Measurements from ENCODE around the gene SIGMAR1. TPM values are rescaled to one million over a fixed set of nuclear protein-coding genes. Genes with fewer than 3 reads are reported as not detected.

The SIGMAR1 gene
- total RNA-seq, 4 donors from 2014 or later, result 73.4 to 90.3 (median 83.9) TPM

DNA sequence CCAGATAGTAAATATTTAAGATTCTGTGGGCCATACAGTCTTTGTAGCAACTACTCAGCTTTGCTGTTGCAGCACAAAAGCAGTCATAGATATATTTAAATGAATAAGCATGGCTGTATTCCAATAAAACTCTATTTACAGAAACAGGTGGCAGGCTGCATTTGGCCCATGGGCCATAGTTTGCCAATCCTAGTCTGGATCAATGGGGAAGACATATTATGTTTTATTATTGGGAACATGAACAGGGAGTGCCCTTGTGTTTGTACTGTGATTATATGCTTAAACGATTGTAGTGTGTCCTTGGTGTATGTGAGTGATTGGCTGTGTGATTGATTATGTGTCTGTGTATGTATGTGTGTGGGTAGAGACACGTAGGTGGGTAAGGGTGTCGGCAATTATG is 36.9 kb upstream of the SIGMAR1 start:
- intact Hi-C loops (cut with DNase I), result no loop called here
- H3K36me3 ChIP-seq, result peaks cover 0 to 20% (median 0%) of the 10 kb centered on the region in 4 donors
- no peak for DNase-seq (ENCODE audit: extremely low spot score)
- no peaks in the 10 kb centered on the region for H3K27me3 ChIP-seq
- no peaks in the 10 kb centered on the region for H3K9me3 ChIP-seq
- 93% methylated on average over 3 of the region's 3 CpGs for WGBS
- H3K4me3 ChIP-seq, result no peak overlapping the region
- no peak for TF ChIP-seq EP300 (IDR thresholded peaks at IDR 0.05)
- TF ChIP-seq, protein P1, sequence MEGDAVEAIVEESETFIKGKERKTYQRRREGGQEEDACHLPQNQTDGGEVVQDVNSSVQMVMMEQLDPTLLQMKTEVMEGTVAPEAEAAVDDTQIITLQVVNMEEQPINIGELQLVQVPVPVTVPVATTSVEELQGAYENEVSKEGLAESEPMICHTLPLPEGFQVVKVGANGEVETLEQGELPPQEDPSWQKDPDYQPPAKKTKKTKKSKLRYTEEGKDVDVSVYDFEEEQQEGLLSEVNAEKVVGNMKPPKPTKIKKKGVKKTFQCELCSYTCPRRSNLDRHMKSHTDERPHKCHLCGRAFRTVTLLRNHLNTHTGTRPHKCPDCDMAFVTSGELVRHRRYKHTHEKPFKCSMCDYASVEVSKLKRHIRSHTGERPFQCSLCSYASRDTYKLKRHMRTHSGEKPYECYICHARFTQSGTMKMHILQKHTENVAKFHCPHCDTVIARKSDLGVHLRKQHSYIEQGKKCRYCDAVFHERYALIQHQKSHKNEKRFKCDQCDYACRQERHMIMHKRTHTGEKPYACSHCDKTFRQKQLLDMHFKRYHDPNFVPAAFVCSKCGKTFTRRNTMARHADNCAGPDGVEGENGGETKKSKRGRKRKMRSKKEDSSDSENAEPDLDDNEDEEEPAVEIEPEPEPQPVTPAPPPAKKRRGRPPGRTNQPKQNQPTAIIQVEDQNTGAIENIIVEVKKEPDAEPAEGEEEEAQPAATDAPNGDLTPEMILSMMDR (IDR thresholded peaks at IDR 0.05), result no peak
- no peak for TF ChIP-seq POLR2AphosphoS5 (IDR thresholded peaks at IDR 0.05)
- TF ChIP-seq POLR2A (IDR thresholded peaks at IDR 0.05; ENCODE audit: low read depth), result no peak
- no peak overlapping the region for H3K27ac ChIP-seq (replicated peaks in 1 of 4)
- no peaks in the 10 kb centered on the region for H3K4me1 ChIP-seq

DNA sequence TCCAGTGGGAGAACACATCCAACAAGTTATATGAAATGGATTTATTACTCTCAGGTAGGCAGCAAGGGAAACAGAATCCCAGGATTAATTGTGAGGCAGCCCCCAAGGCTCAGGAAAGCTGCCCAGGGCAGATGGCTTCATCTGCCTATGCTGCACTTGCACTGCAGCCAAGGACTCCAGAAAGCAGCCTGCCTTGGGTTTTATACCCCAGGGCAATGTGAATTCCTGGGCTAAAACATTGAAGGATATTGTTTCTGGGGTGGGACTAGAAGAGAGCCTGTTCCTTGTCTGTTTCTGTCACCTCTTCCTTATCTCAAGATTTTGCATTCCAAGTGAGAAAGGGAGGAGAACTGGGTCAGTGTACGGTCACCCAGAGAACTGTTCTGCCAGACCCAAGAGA is 33.7 kb upstream of the SIGMAR1 start:
- TF ChIP-seq EP300 (IDR thresholded peaks at IDR 0.05) (no peak), POLR2AphosphoS5 (IDR thresholded peaks at IDR 0.05) (no peak), POLR2A (IDR thresholded peaks at IDR 0.05; ENCODE audit: low read depth) (no peak)
- TF ChIP-seq, protein P1 (IDR thresholded peaks at IDR 0.05), result no peak
- no peaks in the 10 kb centered on the region for H3K27me3 ChIP-seq
- intact Hi-C loops (cut with DNase I), result no loop called here
- H3K27ac ChIP-seq (replicated peaks in 1 of 4), result no peak overlapping the region
- H3K4me1 ChIP-seq, result peaks cover 10 to 15% (median 14%) of the 10 kb centered on the region in 4 donors
- H3K9me3 ChIP-seq, result no peaks in the 10 kb centered on the region
- DNase-seq (ENCODE audit: extremely low spot score), result no peak
- no peak overlapping the region for H3K4me3 ChIP-seq
- WGBS, result 100% methylated on average over 1 of the region's 1 CpG
- H3K36me3 ChIP-seq, result peaks cover 0 to 22% (median 6%) of the 10 kb centered on the region in 4 donors

DNA sequence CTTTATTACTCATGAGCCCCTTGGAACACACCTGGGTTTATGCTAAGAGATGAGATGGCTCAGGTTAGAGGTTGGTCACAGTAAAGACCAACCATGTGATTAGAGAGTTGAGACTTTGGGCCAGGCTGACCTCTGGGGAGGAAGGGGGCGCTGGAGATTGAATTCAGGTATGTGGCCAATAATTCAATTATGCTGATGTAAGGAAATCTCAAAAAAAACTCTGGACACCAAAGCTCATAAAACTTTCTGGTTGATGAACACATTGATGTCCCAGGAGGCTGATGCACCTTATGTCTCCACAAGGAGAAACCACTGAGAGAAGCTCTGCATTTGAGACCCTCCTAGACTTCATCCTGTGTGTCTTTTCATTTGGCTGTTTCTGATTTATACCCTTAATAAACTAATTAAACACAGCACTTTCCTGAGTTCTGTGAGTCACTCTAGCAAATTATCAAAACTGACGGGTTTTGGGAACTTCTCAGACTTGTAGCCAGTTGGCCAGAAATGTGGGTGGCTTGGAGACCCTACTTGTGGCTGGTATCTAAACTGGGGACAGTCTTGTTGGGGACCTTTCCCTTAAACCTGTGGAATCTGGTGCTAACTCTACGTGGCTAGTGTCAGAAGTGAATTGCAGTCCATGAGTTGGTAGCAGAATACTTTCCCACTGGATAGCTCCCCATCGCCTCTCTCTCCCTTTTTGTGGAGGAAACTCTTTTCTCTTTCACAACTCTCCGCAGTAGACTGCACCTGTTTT is 32.4 kb upstream of the SIGMAR1 start:
- Histone ChIP-seq H3K4me1 (peaks cover 11 to 19% (median 18%) of the 10 kb centered on the region in 4 donors), H3K9me3 (no peaks in the 10 kb centered on the region), H3K4me3 (no peak overlapping the region), H3K27me3 (no peaks in the 10 kb centered on the region), H3K36me3 (peaks cover 0 to 22% (median 6%) of the 10 kb centered on the region in 4 donors), H3K27ac (replicated peaks in 1 of 4) (no peak overlapping the region)
- intact Hi-C loops (cut with DNase I), result loop anchor here (5.0 kb wide), 1 partner anchor 32 kb away; no protein-coding TSS in a partner anchor
- DNase-seq (ENCODE audit: extremely low spot score), result no peak
- 87% methylated on average over 5 of the region's 5 CpGs for WGBS
- no peak for TF ChIP-seq POLR2A (IDR thresholded peaks at IDR 0.05; ENCODE audit: low read depth)
- TF ChIP-seq, protein P1 (IDR thresholded peaks at IDR 0.05), result no peak
- no peak for TF ChIP-seq POLR2AphosphoS5 (IDR thresholded peaks at IDR 0.05)
- TF ChIP-seq EP300 (IDR thresholded peaks at IDR 0.05), result no peak

DNA sequence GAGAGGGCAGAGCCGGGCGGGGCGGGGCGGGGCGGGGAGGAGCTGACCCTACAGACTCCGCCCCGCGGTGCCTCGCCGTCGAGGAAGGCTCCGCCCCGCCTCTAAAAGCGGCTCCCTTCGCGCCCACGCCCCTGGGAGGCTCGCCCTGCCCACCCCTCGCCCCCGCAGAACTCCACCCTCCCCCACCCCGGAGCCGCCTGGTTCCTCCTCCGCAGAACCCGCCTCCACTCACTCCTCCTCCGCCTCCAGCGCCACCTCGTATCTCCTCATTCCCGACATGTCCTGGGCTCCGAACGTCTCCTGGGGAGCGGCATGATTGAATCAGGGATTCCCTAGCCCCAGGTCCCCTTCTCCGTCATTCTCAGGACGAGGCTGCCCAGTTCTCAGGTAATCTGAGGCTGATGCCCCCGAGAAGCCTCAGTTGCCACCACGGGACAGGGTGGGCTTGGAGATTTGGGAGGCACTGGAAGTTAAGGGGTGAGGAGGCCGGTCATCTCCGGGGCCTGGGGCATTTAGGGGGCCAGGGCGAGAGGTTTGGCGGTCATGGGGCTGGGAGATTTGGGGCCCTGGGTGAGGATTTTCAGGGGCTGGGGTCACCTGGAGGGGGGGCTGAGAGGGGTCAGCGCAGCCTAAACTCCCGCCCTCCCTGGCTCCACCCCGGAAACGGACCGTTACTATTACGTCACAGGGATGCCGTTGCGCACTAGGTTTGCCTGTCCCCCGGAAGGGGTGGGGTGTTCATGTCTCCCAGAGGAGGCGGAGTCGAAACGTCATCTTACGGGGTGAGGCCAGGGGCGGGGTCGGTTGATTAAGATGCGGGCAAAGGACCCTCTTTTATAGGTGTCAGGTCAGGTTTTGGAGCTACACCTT is 28.0 kb upstream of the SIGMAR1 start:
- H3K27ac ChIP-seq (replicated peaks in 1 of 4), result peak overlapping the region; percentile 98 to 100 (median 98)
- peaks cover 13 to 31% (median 27%) of the 10 kb centered on the region in 4 donors for H3K36me3 ChIP-seq
- peak; percentile 98 for DNase-seq (ENCODE audit: extremely low spot score)
- TF ChIP-seq, protein P1 (IDR thresholded peaks at IDR 0.05), result no peak
- TF ChIP-seq EP300 (IDR thresholded peaks at IDR 0.05) (no peak), POLR2A (IDR thresholded peaks at IDR 0.05; ENCODE audit: low read depth) (peak; percentile 90), POLR2AphosphoS5 (IDR thresholded peaks at IDR 0.05) (peak; percentile 87 to 98)
- peak overlapping the region; percentile 72 to 82 (median 76) for H3K4me3 ChIP-seq
- H3K27me3 ChIP-seq, result no peaks in the 10 kb centered on the region
- H3K9me3 ChIP-seq, result no peaks in the 10 kb centered on the region
- peaks cover 21 to 38% (median 30%) of the 10 kb centered on the region in 4 donors for H3K4me1 ChIP-seq
- intact Hi-C loops (cut with DNase I), result loop anchor here (5.0 kb wide), 1 partner anchor 37 kb away; no protein-coding TSS in a partner anchor
- WGBS, result 0% methylated on average over 22 of the region's 55 CpGs
